H54 (cell line): ENCODE data around the gene HAGH.
"Not testable (repeated sequence)": the region's sequence is repeated elsewhere in the genome, so short reads cannot be mapped to it uniquely, and the experiment has no call there.

Experiments used
- DNase-seq: peaks from one replicate; pipeline ENCODE4 v3.0.0; 2011; ENCODE audit warnings: low spot score, mixed read lengths; ENCODE audit not compliant: insufficient read length
- FAIRE-seq: peaks from 3 replicates; lab custom pipeline; 2011; peaks lifted over from hg19 to GRCh38; lab: Jason Lieb, UNC
- POLR2A ChIP-seq: IDR thresholded peaks from 2 replicates; pipeline ENCODE4 v1.6.1; 2011; ENCODE audit warnings: low read depth, mild to moderate bottlenecking, low read length

HAGH gene

DNA sequence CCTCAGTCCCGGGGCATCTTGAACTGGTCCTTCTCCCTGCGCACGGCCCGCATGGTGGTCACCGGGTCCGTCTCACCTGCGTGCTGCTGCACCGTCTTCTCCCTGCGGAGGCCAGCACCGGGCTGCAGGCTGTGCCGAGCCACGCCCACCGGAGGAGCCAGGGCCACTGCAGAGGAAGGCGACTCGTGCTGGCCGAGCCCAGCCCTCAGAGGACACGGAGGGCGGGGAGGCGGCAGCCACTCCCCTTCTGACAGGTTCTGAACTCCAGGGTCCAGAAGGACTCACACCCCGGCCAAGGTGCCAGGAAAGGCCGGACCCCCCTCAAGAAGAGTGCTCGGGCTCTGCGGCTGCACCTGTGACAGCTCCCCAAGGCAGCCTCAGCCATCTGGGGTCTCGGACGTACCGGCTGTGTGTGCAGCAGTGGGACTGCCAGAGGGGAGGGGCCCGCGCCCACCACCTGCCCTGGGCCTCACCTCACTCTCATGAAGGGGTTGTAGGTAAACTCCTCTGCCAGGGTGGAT lies 17.3 kb downstream of the HAGH start:
- no peak for TF ChIP-seq POLR2A
- FAIRE-seq: no peak

DNA sequence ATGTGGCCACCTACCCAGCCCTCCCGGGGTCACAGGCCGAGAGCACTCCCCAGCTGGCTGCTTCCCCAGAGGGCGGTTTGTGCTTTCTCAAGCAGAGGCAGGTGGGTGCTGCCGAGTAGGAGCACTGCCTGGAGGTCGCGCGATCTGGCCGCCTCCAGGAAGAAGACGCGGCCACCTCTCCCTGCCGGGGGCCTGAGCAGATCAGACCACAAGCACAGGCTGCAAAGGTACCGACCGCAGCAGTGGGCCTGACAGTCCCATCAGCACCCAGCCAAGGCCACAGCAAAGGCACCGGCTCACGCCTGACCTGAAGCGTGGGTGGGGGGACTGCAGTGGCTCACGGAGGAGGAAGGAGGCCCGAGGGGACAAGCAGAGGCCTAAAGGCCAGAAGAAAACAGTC lies 17.9 kb downstream of the HAGH start:
- TF ChIP-seq POLR2A: no peak
- FAIRE-seq: no peak

More for the DNA sequence above, 17.3 kb downstream of the HAGH start:
- no peak for DNase-seq

DNA sequence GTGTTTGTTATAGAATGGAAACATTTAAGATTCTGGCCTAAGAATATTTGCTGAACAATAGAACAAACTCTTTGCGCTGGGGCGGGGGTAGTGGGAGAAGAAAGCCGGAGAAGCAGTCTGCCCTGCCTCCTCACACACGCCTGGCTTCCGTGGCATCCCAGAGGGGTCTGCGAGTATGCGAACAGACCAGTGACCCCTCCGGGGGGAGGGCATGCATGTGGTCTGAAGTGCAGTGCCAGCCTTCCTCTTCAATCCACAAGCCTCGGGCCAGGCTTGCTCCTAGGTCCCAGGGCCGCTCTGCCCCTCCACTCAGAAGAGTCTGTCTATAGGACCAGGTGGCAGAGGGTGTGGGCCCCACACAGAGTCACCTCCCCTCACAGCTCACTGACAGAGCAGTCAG lies 19.0 kb downstream of the HAGH start:
- FAIRE-seq (no peak), DNase-seq (no peak)
- TF ChIP-seq POLR2A: no peak

More for the DNA sequence above, 17.9 kb downstream of the HAGH start:
- no peak for DNase-seq

DNA sequence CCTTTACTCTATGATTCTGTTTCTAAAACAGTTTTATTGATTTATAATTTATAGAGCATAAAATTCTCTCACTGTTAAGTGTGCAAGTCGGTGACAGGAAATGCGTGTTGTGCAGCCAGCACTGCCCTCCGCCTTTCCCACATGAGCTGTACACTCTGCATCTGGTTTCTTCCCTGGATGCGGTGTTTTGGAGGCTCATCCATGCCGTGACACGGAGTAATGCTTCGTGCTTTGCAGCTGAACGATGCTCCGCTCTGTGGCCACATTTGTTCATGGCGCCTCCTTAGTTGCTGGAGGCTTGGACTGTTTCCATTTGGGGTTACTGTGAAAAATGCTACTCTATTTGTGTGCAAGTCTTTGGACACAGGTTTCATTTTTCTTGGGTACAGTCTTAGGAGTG lies 25.9 kb downstream of the HAGH start:
- FAIRE-seq: no peak
- no peak for TF ChIP-seq POLR2A
- DNase-seq: no peak

DNA sequence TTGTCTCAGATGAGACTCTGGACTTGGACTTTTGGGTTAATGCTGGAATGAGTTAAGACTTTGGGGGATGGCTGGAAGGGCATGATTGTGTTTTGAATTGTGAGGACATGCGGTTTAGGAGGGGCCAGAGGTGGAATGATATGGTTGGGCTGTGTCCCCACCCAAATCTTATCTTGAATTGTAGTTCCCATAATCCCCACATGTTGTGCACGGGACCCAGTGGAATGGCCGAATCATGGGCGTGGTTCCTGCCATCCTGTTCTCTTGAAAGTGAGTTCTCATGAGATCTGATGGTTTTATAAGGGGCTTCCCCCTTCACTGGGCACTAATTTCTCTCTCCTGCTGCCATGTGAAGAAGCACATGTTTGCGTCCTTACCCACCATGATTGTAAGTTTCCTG lies 27.4 kb downstream of the HAGH start:
- FAIRE-seq, DNase-seq: not testable (repeated sequence)

DNA sequence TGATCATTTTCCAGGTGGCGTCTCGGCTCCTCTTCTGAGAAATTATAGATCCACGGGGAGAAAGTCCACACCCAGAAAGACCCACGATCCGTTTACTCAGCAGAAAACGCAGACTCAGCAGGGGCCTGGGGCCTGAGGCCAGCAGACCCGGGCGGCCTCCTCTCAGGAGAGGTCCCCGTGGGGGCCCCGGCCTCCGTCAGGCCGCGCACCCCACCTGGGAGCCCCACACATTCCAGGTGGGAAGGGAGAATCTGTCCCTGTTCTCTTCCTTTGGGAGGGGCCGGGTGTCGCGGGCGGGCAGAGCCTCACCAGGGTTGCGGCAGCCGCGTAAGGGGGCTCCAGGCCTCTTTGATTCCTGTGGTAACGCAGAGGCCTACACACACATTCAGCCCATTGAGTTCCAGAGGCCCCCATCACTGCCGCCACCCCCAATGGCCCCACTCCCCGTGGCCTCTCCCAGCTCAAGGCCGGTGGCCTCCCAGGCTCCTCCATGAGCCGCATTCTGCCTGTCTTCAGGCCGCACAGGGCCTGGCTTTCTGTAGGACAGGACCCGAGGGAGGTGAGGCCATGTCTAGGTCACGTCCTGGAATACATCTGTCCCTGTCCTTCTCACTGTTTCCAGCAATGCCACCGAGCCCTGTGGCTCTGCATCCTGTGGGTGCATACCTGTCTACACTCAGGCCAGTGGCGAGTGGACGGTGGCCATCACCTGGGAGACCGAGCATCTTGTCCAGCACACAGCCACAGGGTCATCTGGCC lies 31.5 kb downstream of the HAGH start:
- DNase-seq: no peak
- no peak for TF ChIP-seq POLR2A
- no peak for FAIRE-seq

DNA sequence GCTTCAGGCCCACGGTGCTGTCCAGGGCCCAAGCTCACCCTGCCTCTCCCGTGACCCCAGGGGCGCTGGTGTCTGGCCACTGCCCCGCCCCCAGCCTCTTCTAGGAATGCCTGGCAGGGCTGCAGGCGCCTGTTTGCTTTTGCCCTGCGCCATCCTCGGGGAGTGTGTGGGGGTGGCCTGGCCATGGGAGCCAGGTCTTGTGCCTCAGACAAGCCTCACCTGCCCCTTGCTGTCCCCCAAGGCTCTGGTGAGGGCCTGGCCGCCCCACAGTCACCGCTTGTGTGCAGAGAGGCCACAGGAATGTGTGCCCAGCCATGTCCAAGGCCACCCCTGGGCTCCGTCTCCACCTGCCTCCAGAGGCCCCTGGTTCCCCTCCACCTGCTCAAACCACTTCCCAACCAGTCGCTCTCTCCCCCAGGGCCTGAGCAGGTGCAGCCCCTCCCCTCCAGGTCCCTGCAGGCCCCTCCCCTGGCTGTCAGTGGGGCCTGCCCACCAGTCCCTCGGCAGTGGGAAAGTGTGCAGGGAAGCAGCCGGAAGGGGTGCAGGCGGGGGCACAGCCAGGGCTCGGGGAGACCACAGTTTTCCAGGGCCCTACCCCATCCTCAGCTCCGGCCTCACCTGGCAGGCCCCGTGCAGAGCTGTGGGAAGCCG lies 32.3 kb downstream of the HAGH start:
- DNase-seq: no peak

DNA sequence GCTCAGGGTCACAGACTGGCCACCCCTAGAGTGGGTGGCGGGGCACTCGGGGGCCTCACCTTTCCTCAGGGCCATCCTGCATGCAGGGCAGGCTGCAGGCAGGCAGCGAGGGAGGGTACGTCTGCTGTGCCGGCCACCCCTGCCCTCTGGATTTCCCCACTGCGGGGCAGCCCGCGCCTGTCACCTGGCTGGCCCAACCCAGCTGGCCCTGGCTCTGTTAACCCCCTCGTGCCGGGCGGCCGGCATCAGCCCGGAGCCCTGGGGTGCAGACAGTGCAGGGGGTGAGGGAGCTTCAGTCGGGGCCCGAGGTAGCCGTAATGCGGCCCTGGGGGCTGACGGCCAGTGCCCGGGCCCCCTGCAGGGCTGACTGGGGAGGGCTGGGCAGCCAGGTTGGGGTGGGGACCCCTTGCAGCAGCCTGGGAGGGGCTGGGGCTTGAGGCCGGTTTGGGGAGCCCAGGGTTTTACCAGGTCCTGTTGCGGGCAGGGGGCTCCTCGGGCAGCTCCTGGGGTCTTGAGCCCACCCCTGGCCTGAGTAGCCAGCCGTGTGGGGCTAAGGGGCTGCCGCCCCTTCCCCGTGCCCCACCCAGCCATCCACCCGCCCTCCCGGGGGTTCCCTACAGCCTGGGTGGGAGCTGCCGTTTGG lies 32.9 kb downstream of the HAGH start, which contains the start of gene IGFALS:
IGFALS (minus strand) TSS at position 128 of the 643 bp plus-strand sequence; CDS start at position 75, 53 bp downstream.
- FAIRE-seq (no peak), DNase-seq (no peak)
- no peak for TF ChIP-seq POLR2A

More for the DNA sequence above, 32.3 kb downstream of the HAGH start:
- FAIRE-seq: no peak
- TF ChIP-seq POLR2A: no peak

DNA sequence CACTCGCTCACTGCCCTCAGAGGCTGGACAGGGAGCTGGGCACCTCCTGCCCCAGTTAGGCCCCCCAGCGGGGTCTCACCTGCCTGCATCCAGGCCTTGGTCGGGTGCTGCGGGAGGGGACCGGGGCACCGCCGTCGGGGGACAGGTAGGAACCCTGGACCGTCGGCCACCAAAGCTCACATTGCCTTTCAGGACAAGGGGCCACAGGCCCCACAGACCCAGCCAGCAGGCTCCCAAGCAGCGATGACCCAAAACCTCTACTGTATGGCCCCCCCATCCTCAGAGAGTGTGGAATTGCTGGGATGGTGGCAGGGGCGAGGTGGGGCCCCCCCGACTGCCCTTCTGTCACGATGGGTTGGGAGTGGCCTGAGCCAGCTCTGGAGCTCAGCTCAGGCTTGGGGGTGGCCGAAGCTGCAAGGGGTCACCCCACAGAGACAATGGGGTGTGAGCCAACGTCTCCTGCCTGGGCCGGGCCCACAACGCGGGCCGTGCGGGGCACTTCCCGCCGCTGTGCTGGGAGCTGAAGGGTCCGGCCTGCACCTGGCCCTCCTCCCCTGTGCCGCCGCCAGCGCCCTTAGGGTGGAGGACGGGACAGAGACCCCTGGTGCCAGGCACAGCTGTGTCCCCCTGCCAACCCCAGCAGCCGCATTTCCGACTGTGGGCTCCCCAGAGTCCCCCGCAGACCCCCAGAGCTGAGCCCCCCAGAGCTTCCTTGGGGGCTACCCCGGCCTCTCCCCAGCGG lies 33.6 kb downstream of the HAGH start:
- no peak for FAIRE-seq
- DNase-seq: no peak
- no peak for TF ChIP-seq POLR2A

DNA sequence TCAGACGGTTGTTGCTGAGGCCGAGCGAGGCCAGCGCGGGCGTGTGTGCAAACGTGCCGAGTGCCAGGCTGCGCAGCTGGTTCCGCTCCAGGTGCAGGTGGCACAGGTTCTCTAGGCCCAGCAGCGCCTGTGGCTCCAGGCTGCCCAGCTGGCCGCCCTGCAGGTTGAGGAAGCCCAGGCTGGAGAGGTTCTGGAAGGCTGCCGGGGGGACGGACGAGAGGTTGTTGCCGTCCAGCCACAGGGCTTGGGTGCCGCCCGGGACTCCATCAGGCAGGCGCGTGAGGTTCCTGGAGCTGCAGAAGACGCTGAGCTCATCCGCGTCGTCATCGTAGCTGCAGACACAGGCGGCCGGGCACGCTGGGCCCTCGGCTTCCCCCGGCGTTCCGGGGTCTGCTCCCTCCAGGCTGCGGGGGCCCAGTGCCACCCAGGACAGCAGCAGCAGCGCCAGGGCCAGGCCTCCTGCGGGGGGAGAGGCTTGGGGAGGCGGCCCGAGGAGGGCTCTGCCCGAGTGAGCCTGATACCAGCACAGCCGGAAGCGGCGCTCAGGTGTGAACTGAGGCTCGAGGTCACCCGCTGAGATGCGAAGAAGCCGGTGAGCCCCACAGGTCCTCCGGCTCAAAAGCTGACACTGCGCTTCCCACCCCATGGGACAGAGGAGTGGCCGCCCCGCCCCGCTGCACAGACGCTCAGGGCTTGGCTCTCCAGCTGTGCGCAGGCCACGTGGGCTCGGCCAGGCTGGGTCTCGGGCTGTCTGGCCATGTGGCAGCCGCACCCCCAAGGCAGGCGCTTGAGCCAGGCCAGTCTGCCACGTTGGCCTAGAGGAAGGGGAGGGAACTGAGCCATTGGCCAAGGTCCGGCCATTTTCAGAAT lies 34.4 kb downstream of the HAGH start:
- no peak for FAIRE-seq
- TF ChIP-seq POLR2A: no peak
- no peak for DNase-seq

DNA sequence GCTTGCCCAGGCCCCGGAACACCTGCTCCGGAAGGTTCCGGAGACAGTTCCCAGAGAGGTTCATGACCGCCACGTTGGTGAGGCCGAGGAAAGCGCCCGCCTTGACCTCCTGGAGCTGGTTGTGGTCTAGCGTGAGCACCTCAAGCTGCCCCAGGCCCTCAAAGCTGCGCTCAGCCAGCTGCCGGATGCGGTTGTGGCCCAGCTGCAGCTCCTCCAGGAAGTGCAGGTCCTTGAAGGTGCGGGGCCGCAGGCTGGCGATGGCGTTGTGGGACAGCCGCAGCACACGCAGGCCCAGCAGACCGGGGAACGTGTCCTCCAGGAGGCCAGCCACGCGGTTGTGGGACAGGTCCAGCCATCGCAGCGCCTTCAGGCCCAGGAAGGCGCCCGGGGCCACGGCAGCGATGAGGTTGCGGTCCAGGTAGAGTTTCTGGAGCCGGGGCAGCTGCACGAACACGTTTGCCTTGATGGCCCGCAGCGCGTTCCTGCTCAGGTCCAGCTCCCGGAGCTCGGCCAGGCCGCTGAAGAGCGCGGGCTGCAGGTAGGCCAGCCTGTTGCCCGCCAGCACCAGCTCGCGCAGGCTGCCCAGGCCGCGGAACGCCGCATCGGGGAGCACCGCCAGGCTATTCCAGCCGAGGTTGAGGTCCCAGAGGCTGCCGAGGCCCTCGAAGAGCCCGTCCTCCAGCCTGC lies 35.2 kb downstream of the HAGH start:
- TF ChIP-seq POLR2A: no peak
- no peak for DNase-seq
- no peak for FAIRE-seq

DNA sequence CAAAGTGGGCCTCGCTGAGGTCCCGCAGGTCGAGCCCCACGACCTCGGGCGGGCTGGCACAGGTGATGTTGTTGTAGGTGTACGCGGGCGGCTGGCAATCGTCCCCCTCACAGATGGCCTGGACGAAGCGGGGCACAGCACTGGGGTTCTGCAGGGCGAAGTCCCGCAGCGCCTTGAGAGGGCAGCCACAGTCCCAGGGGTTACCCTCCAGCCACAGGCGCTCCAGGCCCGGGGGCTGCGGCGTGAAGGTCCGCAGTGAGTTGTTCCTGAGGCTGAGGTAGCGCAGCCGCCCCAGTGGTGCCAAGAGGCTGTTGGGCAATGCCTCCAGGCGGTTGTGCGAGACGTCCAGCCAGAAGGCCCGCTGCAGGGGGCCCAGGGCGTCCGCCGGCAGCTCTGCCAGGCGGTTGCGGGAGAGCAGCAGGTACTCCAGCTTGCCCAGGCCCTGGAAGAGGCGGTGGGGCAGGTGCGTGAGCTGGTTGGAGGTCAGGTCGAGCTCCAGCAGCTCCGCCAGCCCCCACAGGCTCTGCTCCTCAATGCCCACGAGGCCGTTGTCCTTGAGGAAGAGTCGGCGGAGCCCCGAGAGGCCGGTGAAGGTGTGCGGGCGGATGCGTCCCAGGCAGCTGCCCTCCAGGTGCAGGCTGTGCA lies 35.9 kb downstream of the HAGH start:
- FAIRE-seq (no peak), DNase-seq (no peak)
- TF ChIP-seq POLR2A: no peak

DNA sequence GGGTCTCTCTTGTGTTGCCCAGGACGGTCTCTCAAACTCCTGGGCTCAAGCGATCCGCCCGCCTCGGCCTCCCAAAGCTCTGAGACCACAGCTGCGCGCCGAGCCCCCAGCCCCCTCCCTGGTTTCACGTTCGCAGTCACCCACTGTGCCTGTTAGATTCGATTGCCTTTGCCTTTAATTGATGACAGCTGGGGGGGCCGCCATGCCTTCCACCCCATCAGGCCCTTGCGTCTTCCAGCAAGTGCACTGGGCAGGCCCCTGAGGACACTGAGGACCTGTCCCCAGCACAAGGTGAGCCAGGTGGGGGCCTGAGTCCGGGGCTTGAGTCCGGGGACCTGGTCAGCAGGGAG lies 36.4 kb downstream of the HAGH start:
- no peak for FAIRE-seq
- DNase-seq: no peak
- TF ChIP-seq POLR2A: no peak
